Neuronal stem cell (in vitro differentiated cells): ENCODE measurements around the gene PRPF38A.

ENCODE experiments used
- DNase-seq: peaks from one replicate; pipeline ENCODE4 v3.0.0-alpha.2; 2013; ENCODE audit warnings: low spot score
- H2AFZ ChIP-seq: one replicate; pipeline ENCODE4 v1.6.1; 2013; ENCODE audit warnings: mild to moderate bottlenecking, low read length, inconsistent platforms
- H2AK5ac ChIP-seq: 2 replicates; pipeline ENCODE4 v1.6.1; 2013; ENCODE audit warnings: low read depth, mild to moderate bottlenecking, inconsistent platforms, low read length, moderate library complexity, mixed read lengths
- H2BK120ac ChIP-seq: 2 replicates; pipeline ENCODE4 v1.6.1; 2013; ENCODE audit warnings: low read depth, mild to moderate bottlenecking, inconsistent platforms, low read length, moderate library complexity, mixed read lengths
- H2BK12ac ChIP-seq: one replicate; pipeline ENCODE4 v1.6.1; 2013; ENCODE audit warnings: low read length, inconsistent platforms
- H2BK15ac ChIP-seq: 2 replicates; pipeline ENCODE4 v1.6.1; 2013; ENCODE audit warnings: mild to moderate bottlenecking, low read length, inconsistent platforms, mixed read lengths
- H2BK5ac ChIP-seq: one replicate; pipeline ENCODE4 v1.6.1; 2013; ENCODE audit warnings: inconsistent platforms, mild to moderate bottlenecking, low read length, moderate library complexity
- H3K14ac ChIP-seq: one replicate; pipeline ENCODE4 v1.6.1; 2013; ENCODE audit warnings: low read length, inconsistent platforms
- H3K18ac ChIP-seq: 2 replicates; pipeline ENCODE4 v1.6.1; 2013; ENCODE audit warnings: low read length, inconsistent platforms
- H3K23ac ChIP-seq: 2 replicates; pipeline ENCODE4 v1.6.1; 2013; ENCODE audit warnings: low read depth, mild to moderate bottlenecking, mixed read lengths, low read length, inconsistent platforms; ENCODE audit not compliant: poor library complexity
- H3K27ac ChIP-seq: replicated peaks from 3 replicates; pipeline ENCODE4 v1.5.1; 2013; ENCODE audit warnings: low read length, inconsistent platforms
- H3K27me3 ChIP-seq, 3 experiments: 2 replicates each; pipeline ENCODE4 v1.6.1; 2013; ENCODE audit warnings: low read length in 3 of 3, mild to moderate bottlenecking in 2 of 3, inconsistent platforms in 1 of 3, low read depth in 1 of 3, mixed read lengths in 1 of 3, moderate library complexity in 1 of 3; ENCODE audit not compliant: control insufficient read depth in 3 of 3, insufficient read depth in 3 of 3
- H3K36me3 ChIP-seq, 2 donors: replicated peaks in 1 of 2; 2 replicates each; pipeline ENCODE4 v1.6.1; 2013; ENCODE audit warnings: low read length in 2 of 2; ENCODE audit not compliant: control insufficient read depth in 2 of 2, insufficient read depth in 2 of 2
- H3K4ac ChIP-seq: 2 replicates; pipeline ENCODE4 v1.6.1; 2013; ENCODE audit warnings: inconsistent platforms, mild to moderate bottlenecking, low read length, moderate library complexity
- H3K4me1 ChIP-seq, 2 donors: 1 replicate in 1 of 2; 2 replicates in 1 of 2; pipeline ENCODE4 v1.6.1; 2013; ENCODE audit warnings: low read length in 2 of 2, low read depth in 1 of 2; ENCODE audit not compliant: control insufficient read depth in 2 of 2, insufficient read depth in 1 of 2
- H3K4me2 ChIP-seq: one replicate; pipeline ENCODE4 v1.6.1; 2013; ENCODE audit warnings: mild to moderate bottlenecking, low read length, inconsistent platforms; ENCODE audit not compliant: insufficient read depth, poor library complexity, severe bottlenecking
- H3K4me3 ChIP-seq, 2 donors: 2 replicates each; pipeline ENCODE4 v1.5.1; 2013; ENCODE audit warnings: low read length in 2 of 2, mild to moderate bottlenecking in 2 of 2, inconsistent platforms in 1 of 2, moderate library complexity in 1 of 2
- H3K79me1 ChIP-seq: one replicate; pipeline ENCODE4 v1.6.1; 2013; ENCODE audit warnings: low read depth, mild to moderate bottlenecking, inconsistent platforms, low read length, moderate library complexity
- H3K9ac ChIP-seq: one replicate; pipeline ENCODE4 v1.6.1; 2013; ENCODE audit warnings: mild to moderate bottlenecking, low read depth, low read length, inconsistent platforms; ENCODE audit not compliant: poor library complexity
- H3K9me3 ChIP-seq, 2 donors: replicated peaks in 1 of 2; 2 replicates each; pipeline versions ENCODE3 to v1.6.1; 2013; ENCODE audit warnings: low read length in 2 of 2, mild to moderate bottlenecking in 2 of 2, inconsistent platforms in 1 of 2, low read depth in 1 of 2, mixed read lengths in 1 of 2, moderate library complexity in 1 of 2; ENCODE audit not compliant: control insufficient read depth in 2 of 2, insufficient read depth in 1 of 2
- H4K8ac ChIP-seq: one replicate; pipeline ENCODE4 v1.6.1; 2013; ENCODE audit warnings: low read depth, mild to moderate bottlenecking, inconsistent platforms, low read length, moderate library complexity
- H4K91ac ChIP-seq: one replicate; pipeline ENCODE4 v1.6.1; 2013; ENCODE audit warnings: low read length, low read depth, mild to moderate bottlenecking, inconsistent platforms; ENCODE audit not compliant: poor library complexity
- WGBS, 2 donors: extraction: QIAGEN DNeasy Blood & Tissue Kit; methylation state at CpG; one replicate each; pipeline ENCODE4 v1.1.7; 2013; ENCODE audit warnings: missing lambda C conversion rate in 2 of 2, mixed read lengths in 1 of 2; ENCODE audit not compliant: insufficient read length in 2 of 2, insufficient replicate concordance in 1 of 2; ENCODE audit errors: extremely low coverage in 2 of 2; 5-methylcytosine and 5-hydroxymethylcytosine counted together

Gene PRPF38A

DNA sequence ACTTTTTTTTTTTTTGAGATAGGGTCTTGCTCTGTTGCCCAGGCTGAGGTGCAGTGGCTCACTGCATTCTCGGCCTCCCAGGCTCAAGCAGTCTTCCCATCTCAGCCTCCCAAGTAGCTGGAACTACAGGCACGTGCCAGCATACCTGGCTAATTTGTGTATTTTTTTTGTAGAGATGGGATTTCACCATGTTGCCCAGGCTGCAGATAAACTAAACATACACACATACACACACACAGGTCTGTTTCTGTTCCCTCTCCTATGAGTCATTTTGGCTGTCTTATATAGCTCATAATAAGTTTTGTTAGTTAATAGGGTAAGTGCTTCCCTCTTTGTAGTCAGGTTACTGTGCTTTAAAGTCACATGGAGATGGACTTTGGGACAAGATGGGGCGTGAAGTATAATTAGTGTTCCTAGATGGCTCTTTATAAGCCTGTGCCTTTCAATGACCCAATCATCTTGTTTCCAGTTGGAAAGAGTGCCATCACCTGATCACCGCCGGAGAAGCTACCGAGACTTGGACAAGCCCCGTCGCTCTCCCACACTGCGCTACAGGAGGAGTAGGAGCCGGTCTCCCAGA lies 9.1 kb downstream of the PRPF38A start:
- no peak overlapping the region for H3K27ac ChIP-seq
- H2BK5ac ChIP-seq = no peak overlapping the region
- H2BK12ac ChIP-seq = no peak overlapping the region
- no CpG with 5 or more reads among the region's 10 CpGs for WGBS, 2 donors
- H4K91ac ChIP-seq = no peak overlapping the region
- H3K4me1 ChIP-seq = no peaks in the 10 kb centered on the region
- no peaks in the 10 kb centered on the region for H3K79me1 ChIP-seq
- H3K14ac ChIP-seq = no peak overlapping the region
- H4K8ac ChIP-seq = no peak overlapping the region
- no peak overlapping the region for H3K9ac ChIP-seq
- no peak overlapping the region for H2BK120ac ChIP-seq
- no peaks in the 10 kb centered on the region for H3K9me3 ChIP-seq
- H3K4me2 ChIP-seq = no peak overlapping the region
- H2BK15ac ChIP-seq = no peak overlapping the region
- H3K23ac ChIP-seq = no peak overlapping the region
- peaks cover 30 to 99% of the 10 kb centered on the region in 2 donors for H3K36me3 ChIP-seq
- no peak overlapping the region for H2AK5ac ChIP-seq
- H3K27me3 ChIP-seq = no peaks in the 10 kb centered on the region
- no peak overlapping the region for H3K18ac ChIP-seq
- no peak overlapping the region for H2AFZ ChIP-seq
- no peak overlapping the region for H3K4me3 ChIP-seq
- H3K4ac ChIP-seq = no peak overlapping the region
- DNase-seq = no peak

DNA sequence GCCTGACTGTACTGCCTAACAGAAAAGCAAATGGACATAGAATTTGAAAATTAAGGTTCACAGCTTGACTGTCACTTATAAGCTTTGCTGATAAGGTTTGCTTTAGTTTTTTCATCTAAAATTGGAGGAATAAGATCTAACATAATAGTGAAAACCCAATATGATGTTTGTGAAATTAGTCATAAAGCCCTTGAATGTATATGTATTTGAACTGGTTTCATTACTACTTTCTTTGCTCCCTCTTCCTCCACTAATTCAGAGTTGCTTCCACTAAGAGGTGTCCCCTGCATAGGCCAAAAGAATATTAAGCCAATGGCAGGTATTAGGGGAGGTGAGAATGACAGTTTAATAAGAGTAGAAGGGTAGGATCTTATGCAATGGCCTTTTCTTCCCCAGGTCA lies 10.5 kb downstream of the PRPF38A start:
- Histone ChIP-seq H3K4me3 (no peak overlapping the region), H3K4me2 (no peak overlapping the region), H3K18ac (no peak overlapping the region), H2AFZ (no peak overlapping the region), H2BK120ac (no peak overlapping the region), H3K9me3 (no peaks in the 10 kb centered on the region), H2BK5ac (no peak overlapping the region), H3K36me3 (peaks cover 25 to 98% of the 10 kb centered on the region in 2 donors), H3K4ac (no peak overlapping the region), H3K23ac (no peak overlapping the region), H4K8ac (no peak overlapping the region), H3K79me1 (no peaks in the 10 kb centered on the region), H2BK15ac (no peak overlapping the region), H4K91ac (no peak overlapping the region), H3K14ac (no peak overlapping the region), H2BK12ac (no peak overlapping the region), H2AK5ac (no peak overlapping the region), H3K27me3 (no peaks in the 10 kb centered on the region), H3K4me1 (no peaks in the 10 kb centered on the region), H3K27ac (no peak overlapping the region), H3K9ac (no peak overlapping the region)
- no peak for DNase-seq

DNA sequence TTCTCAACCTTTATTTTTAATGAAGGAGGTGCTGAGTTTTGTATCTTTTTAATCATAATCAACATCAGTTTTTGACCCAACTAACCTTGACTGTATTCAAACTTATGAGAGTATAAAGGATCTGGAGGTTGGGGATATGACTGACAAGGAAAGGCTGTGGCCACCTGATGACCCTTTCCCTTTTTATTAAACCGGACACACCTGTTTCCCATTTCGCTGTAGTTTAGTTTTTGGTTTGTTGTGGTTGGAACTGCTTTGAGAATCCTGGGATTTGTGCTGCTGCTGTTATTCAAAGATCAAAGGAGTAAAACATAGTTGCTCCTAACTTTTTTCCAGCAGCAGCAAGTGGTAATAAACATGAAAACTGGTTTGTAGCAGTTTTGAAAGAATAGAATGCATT lies 12.4 kb downstream of the PRPF38A start:
- Histone ChIP-seq H3K9me3 (no peaks in the 10 kb centered on the region), H3K9ac (no peak overlapping the region), H3K4me2 (no peak overlapping the region), H2AFZ (no peak overlapping the region), H2BK5ac (no peak overlapping the region), H2BK120ac (no peak overlapping the region), H2BK12ac (no peak overlapping the region), H3K79me1 (no peaks in the 10 kb centered on the region), H4K8ac (no peak overlapping the region), H4K91ac (no peak overlapping the region), H3K4me1 (no peaks in the 10 kb centered on the region), H2AK5ac (no peak overlapping the region), H2BK15ac (no peak overlapping the region), H3K14ac (no peak overlapping the region), H3K4me3 (no peak overlapping the region), H3K27me3 (no peaks in the 10 kb centered on the region), H3K36me3 (peaks cover 22 to 99% of the 10 kb centered on the region in 2 donors), H3K18ac (no peak overlapping the region), H3K4ac (no peak overlapping the region), H3K27ac (no peak overlapping the region), H3K23ac (no peak overlapping the region)
- no CpG with 5 or more reads among the region's 2 CpGs for WGBS, 2 donors
- no peak for DNase-seq

DNA sequence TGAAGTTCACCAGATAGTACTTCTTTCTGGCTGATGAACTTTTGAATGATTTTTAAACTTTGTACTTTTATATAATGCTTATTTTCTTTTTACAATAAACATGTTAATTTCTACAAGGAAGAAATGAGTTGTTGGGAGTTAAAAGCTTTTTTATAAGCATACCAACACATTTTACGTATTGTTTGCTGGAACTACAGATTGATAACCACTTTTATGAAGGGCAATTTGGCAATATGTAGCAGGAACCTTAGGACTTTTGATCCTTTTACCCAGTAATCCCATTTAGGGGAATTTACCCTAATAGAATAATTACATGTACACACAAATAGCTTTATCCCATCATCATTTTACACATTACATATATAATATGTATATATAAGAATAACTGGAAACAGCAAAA lies 16.3 kb downstream of the PRPF38A start:
- H3K36me3 ChIP-seq = peaks cover 6 to 99% of the 10 kb centered on the region in 2 donors
- no peaks in the 10 kb centered on the region for H3K27me3 ChIP-seq

More for the DNA sequence above, 16.3 kb downstream of the PRPF38A start:
- no peak overlapping the region for H2AFZ ChIP-seq
- H2BK5ac ChIP-seq = no peak overlapping the region
- H3K27ac ChIP-seq = no peak overlapping the region
- H2BK15ac ChIP-seq = no peak overlapping the region
- no peak overlapping the region for H3K18ac ChIP-seq
- H3K4ac ChIP-seq = no peak overlapping the region
- no peak overlapping the region for H3K14ac ChIP-seq
- H3K9me3 ChIP-seq = no peaks in the 10 kb centered on the region
- no peak overlapping the region for H4K8ac ChIP-seq
- no peak overlapping the region for H3K4me2 ChIP-seq
- no peaks in the 10 kb centered on the region for H3K4me1 ChIP-seq
- no peak overlapping the region for H3K4me3 ChIP-seq
- H4K91ac ChIP-seq = no peak overlapping the region
- H2BK12ac ChIP-seq = no peak overlapping the region
- no peak for DNase-seq
- no peak overlapping the region for H3K23ac ChIP-seq
- H2BK120ac ChIP-seq = no peak overlapping the region
- no peak overlapping the region for H2AK5ac ChIP-seq
- peaks cover 4% of the 10 kb centered on the region for H3K79me1 ChIP-seq
- no peak overlapping the region for H3K9ac ChIP-seq
- WGBS, 2 donors = no CpG with 5 or more reads among the region's 1 CpG
